HFFc6 (cell line): ENCODE results near the gene LSR. TPM values are rescaled to one million over a fixed set of nuclear protein-coding genes. Genes with fewer than 3 reads are reported as not detected.

ENCODE experiments used
- DNase-seq: peaks from one replicate; pipeline ENCODE4 v3.0.0-alpha.2; 2018
- H3K27ac Mint-ChIP-seq: 2 replicates; pipeline ENCODE4 v1.8.0; 2020; ENCODE audit warnings: mild to moderate bottlenecking, mixed read lengths
- H3K27me3 Mint-ChIP-seq: 2 replicates; pipeline ENCODE4 v1.8.0; 2021; ENCODE audit warnings: mild to moderate bottlenecking, moderate library complexity, mixed read lengths; ENCODE audit not compliant: insufficient read depth
- H3K36me3 Mint-ChIP-seq: 2 replicates; pipeline ENCODE4 v1.8.0; 2021; ENCODE audit warnings: low read depth, mixed read lengths
- H3K4me1 Mint-ChIP-seq: 2 replicates; pipeline ENCODE4 v1.8.0; 2020; ENCODE audit warnings: low read depth, mixed read lengths
- H3K4me3 Mint-ChIP-seq: 2 replicates; pipeline ENCODE4 v1.8.0; 2020; ENCODE audit warnings: mild to moderate bottlenecking, moderate library complexity, mixed read lengths
- H3K9me3 Mint-ChIP-seq: 2 replicates; pipeline ENCODE4 v1.8.0; 2020; ENCODE audit warnings: mild to moderate bottlenecking, mixed read lengths
- CTCF ChIP-seq: fragments of 200-600 bp; sonication (generic); IDR thresholded peaks from 2 replicates; pipeline ENCODE4 v1.5.0; 2021; ENCODE audit warnings: antibody characterized with exemption, mild to moderate bottlenecking
- total RNA-seq, 6 experiments: library from RNA; stranded (reverse); fragmentation: NEBNext Ultra II Directional; extraction: Animal tissue kit (Norgen Biotek cat#: 25700); gene quantifications; 2 replicates in 1 of 6; 3 replicates in 5 of 6; pipeline ENCODE4 v1.2.3, GENCODE V29; 2021

The LSR gene
- total RNA-seq, 6 experiments from 2014 or later: 1.7 to 3.3 (median 2.3) TPM

DNA sequence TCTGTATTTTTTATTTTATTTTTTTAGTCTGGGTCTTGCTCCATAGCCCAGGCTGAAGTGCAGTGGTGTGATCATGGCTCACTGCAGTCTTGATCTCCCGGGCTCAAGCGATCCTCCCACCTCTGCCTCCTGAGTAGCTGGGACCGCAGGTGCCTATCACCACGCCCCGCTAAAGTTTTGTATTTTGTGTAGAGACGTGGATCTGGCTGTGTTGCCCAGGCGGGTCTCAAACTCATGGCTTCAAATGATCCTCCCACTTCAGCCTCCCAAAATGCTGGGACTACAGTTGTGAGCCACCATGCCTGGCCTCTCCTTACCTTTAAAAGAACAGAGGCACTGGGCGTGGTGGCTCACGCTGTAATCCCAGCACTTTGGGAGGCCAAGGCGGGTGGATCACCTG lies 38.9 kb downstream of the LSR start:
- Mint-ChIP-seq H3K4me1 (no peaks in the 10 kb centered on the region), H3K27ac (no peak overlapping the region), H3K4me3 (no peak overlapping the region), H3K36me3 (no peaks in the 10 kb centered on the region), H3K27me3 (peaks cover 37% of the 10 kb centered on the region), H3K9me3 (no peaks in the 10 kb centered on the region)
- no peak for DNase-seq
- no peak for TF ChIP-seq CTCF

GRCh38 chr19:35288331-35288730 lies 39.5 kb downstream of the LSR start:
- Mint-ChIP-seq H3K9me3 (no peaks in the 10 kb centered on the region), H3K4me3 (no peak overlapping the region), H3K27me3 (peaks cover 39% of the 10 kb centered on the region), H3K36me3 (no peaks in the 10 kb centered on the region), H3K27ac (no peak overlapping the region), H3K4me1 (no peaks in the 10 kb centered on the region)
- no peak for TF ChIP-seq CTCF
- DNase-seq: no peak

GRCh38 chr19:35288906-35289305 lies 40.1 kb downstream of the LSR start:
- Mint-ChIP-seq H3K36me3 (no peaks in the 10 kb centered on the region), H3K27me3 (peaks cover 39% of the 10 kb centered on the region), H3K9me3 (no peaks in the 10 kb centered on the region), H3K4me3 (no peak overlapping the region), H3K27ac (no peak overlapping the region), H3K4me1 (no peaks in the 10 kb centered on the region)
- TF ChIP-seq CTCF: no peak
- DNase-seq: no peak

DNA sequence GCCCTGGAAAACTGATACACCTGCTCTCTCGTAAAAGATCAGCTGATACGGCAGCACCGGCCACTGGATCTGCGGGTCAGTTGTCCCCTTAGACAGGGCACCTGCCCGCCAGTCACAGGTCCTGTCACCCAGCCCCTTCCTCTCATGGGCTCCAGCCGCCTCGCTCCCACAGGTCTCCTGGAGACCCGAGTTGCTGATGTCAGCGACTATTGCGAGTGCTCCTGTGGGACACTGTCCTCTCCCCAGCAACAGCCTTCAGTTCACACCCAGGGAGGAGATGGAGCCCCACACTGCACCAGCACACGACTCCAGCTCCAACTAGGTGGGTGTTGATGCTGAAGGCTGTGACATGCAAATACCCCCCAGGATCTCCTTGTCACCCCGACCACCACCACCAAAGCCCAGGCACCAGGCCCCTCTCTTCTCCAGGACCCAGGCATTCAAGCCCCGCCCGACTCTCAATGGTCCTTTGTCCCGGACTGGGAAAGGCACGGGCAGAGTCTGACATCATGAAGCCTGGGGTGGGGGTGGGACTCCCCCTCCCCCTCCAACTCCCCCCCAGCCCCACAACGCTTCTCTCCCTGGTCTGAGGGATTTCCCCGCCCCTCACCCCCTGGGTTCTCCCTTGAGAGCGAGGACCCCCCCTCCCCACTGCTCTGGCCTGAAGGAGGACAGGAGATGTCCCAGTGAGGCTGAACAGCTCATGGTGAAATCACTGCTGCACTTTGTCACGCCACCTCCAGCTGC lies 41.8 kb downstream of the LSR start:
- H3K27ac Mint-ChIP-seq: no peak overlapping the region
- H3K36me3 Mint-ChIP-seq: no peaks in the 10 kb centered on the region
- no peak for TF ChIP-seq CTCF
- no peak overlapping the region for H3K4me3 Mint-ChIP-seq
- peaks cover 35% of the 10 kb centered on the region for H3K27me3 Mint-ChIP-seq
- no peaks in the 10 kb centered on the region for H3K4me1 Mint-ChIP-seq
- DNase-seq: no peak
- H3K9me3 Mint-ChIP-seq: no peaks in the 10 kb centered on the region

DNA sequence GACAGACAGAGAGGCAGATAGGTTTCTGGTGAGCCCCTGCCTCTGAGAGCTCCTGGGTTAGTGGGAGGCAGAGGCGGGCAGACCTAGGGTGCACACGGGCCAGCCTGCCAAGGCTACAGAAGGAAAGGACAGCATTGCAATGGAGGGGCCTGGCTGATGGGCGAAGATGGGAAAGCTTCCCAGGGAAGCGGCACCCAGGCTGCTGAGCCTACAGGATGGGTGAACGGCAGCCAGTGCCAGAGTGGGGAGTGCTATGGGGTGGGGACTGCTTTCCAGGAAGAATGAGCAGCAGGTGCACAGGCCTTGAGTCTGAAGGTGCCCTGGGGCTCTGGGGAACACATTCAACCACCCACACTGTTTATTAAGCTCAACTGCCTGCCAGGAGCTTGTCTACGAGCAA lies 42.5 kb downstream of the LSR start:
- no peak for DNase-seq

More for the DNA sequence above, 42.5 kb downstream of the LSR start:
- Mint-ChIP-seq H3K4me1 (no peaks in the 10 kb centered on the region), H3K9me3 (no peaks in the 10 kb centered on the region), H3K36me3 (no peaks in the 10 kb centered on the region), H3K27me3 (peaks cover 31% of the 10 kb centered on the region), H3K27ac (no peak overlapping the region), H3K4me3 (no peak overlapping the region)
- no peak for TF ChIP-seq CTCF
